ENCODE data around the gene COPS2. TPM values are rescaled to one million over a fixed set of nuclear protein-coding genes. Genes with fewer than 3 reads are reported as not detected.

COPS2 gene
- total RNA-seq, 1 experiment from 2014 or later, result 68.6 TPM

- TF ChIP-seq, protein P1, sequence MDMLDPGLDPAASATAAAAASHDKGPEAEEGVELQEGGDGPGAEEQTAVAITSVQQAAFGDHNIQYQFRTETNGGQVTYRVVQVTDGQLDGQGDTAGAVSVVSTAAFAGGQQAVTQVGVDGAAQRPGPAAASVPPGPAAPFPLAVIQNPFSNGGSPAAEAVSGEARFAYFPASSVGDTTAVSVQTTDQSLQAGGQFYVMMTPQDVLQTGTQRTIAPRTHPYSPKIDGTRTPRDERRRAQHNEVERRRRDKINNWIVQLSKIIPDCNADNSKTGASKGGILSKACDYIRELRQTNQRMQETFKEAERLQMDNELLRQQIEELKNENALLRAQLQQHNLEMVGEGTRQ (CRISPR knock-in tag; IDR thresholded peaks at IDR 0.05), result no peak
- TF ChIP-seq, protein P2, sequence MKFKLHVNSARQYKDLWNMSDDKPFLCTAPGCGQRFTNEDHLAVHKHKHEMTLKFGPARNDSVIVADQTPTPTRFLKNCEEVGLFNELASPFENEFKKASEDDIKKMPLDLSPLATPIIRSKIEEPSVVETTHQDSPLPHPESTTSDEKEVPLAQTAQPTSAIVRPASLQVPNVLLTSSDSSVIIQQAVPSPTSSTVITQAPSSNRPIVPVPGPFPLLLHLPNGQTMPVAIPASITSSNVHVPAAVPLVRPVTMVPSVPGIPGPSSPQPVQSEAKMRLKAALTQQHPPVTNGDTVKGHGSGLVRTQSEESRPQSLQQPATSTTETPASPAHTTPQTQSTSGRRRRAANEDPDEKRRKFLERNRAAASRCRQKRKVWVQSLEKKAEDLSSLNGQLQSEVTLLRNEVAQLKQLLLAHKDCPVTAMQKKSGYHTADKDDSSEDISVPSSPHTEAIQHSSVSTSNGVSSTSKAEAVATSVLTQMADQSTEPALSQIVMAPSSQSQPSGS (CRISPR knock-in tag; IDR thresholded peaks at IDR 0.05; ENCODE audit: borderline replicate concordance, low read depth), result no peak
- TF ChIP-seq FOXP1 (CRISPR knock-in tag; IDR thresholded peaks at IDR 0.05; ENCODE audit: borderline replicate concordance) (no peak), NR3C1 (CRISPR knock-in tag; conservative IDR thresholded peaks at IDR 0.05; ENCODE audit: low read depth) (no peak), SP1 (CRISPR knock-in tag; conservative IDR thresholded peaks at IDR 0.05) (no peak), NFATC4 (CRISPR knock-in tag; IDR thresholded peaks at IDR 0.05) (no peak)
- TF ChIP-seq, protein P3, sequence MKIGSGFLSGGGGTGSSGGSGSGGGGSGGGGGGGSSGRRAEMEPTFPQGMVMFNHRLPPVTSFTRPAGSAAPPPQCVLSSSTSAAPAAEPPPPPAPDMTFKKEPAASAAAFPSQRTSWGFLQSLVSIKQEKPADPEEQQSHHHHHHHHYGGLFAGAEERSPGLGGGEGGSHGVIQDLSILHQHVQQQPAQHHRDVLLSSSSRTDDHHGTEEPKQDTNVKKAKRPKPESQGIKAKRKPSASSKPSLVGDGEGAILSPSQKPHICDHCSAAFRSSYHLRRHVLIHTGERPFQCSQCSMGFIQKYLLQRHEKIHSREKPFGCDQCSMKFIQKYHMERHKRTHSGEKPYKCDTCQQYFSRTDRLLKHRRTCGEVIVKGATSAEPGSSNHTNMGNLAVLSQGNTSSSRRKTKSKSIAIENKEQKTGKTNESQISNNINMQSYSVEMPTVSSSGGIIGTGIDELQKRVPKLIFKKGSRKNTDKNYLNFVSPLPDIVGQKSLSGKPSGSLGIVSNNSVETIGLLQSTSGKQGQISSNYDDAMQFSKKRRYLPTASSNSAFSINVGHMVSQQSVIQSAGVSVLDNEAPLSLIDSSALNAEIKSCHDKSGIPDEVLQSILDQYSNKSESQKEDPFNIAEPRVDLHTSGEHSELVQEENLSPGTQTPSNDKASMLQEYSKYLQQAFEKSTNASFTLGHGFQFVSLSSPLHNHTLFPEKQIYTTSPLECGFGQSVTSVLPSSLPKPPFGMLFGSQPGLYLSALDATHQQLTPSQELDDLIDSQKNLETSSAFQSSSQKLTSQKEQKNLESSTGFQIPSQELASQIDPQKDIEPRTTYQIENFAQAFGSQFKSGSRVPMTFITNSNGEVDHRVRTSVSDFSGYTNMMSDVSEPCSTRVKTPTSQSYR (CRISPR knock-in tag; IDR thresholded peaks at IDR 0.05), result no peak
These were observed 20.6 kb downstream of the COPS2 start (continued) for GRCh38 chr15:49134683-49135341.

DNA sequence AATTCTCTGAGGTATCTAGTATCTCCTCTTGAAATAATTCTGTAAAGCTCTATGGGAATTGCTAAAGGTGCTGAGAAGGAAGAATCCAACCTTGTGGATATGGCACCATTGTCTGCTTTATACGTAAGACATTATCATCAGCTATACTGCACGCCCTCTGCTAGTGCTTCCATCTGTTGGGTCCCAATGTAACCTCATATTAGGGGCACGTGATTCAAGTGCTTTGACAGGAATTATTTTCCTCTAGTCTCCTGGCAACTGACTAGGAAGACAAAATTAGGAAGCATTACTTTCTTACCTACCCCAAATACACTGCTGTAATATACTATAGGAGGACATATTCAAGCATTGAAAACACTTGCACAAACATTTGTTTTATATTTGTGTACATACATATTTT, 24.0 kb downstream of the COPS2 start:
- ATAC-seq (no peak), DNase-seq (ENCODE audit: low spot score) (no peak)
- Mint-ChIP-seq H3K9me3 (no peaks in the 10 kb centered on the region), H3K4me1 (no peaks in the 10 kb centered on the region), H3K4me3 (no peak overlapping the region), H3K36me3 (peaks cover 61% of the 10 kb centered on the region), H3K27me3 (ENCODE audit: low read depth) (no peaks in the 10 kb centered on the region), H3K27ac (no peak overlapping the region)
- CTCF ChIA-PET, result no interaction called here
- POLR2A ChIA-PET, result no interaction called here
- TF ChIP-seq ERG (CRISPR knock-in tag; IDR thresholded peaks at IDR 0.05) (no peak), CDX4 (CRISPR knock-in tag; IDR thresholded peaks at IDR 0.05; ENCODE audit: borderline replicate concordance) (no peak), MYBL2 (CRISPR knock-in tag; IDR thresholded peaks at IDR 0.05) (no peak), KAT7 (CRISPR knock-in tag; IDR thresholded peaks at IDR 0.05; ENCODE audit: borderline replicate concordance) (no peak), ZNF317 (CRISPR knock-in tag; IDR thresholded peaks at IDR 0.05; ENCODE audit: borderline replicate concordance, low read depth) (no peak), TEAD4 (CRISPR knock-in tag; IDR thresholded peaks at IDR 0.05) (no peak), STAT6 (CRISPR knock-in tag; conservative IDR thresholded peaks at IDR 0.05; ENCODE audit: low read depth) (no peak), RELA (CRISPR knock-in tag; IDR thresholded peaks at IDR 0.05; ENCODE audit: borderline replicate concordance) (no peak), SMAD3 (CRISPR knock-in tag; IDR thresholded peaks at IDR 0.05; ENCODE audit: borderline replicate concordance) (no peak), NFYB (CRISPR knock-in tag; conservative IDR thresholded peaks at IDR 0.05; ENCODE audit: low read depth) (no peak), ETV6 (CRISPR knock-in tag; IDR thresholded peaks at IDR 0.05) (no peak), MXD4 (CRISPR knock-in tag; IDR thresholded peaks at IDR 0.05; ENCODE audit: borderline replicate concordance) (no peak)
- TF ChIP-seq, protein P3 (CRISPR knock-in tag; IDR thresholded peaks at IDR 0.05), result no peak
- TF ChIP-seq, protein P4, sequence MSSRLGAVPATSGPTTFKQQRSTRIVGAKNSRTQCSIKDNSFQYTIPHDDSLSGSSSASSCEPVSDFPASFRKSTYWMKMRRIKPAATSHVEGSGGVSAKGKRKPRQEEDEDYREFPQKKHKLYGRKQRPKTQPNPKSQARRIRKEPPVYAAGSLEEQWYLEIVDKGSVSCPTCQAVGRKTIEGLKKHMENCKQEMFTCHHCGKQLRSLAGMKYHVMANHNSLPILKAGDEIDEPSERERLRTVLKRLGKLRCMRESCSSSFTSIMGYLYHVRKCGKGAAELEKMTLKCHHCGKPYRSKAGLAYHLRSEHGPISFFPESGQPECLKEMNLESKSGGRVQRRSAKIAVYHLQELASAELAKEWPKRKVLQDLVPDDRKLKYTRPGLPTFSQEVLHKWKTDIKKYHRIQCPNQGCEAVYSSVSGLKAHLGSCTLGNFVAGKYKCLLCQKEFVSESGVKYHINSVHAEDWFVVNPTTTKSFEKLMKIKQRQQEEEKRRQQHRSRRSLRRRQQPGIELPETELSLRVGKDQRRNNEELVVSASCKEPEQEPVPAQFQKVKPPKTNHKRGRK (CRISPR knock-in tag; IDR thresholded peaks at IDR 0.05; ENCODE audit: borderline replicate concordance), result no peak
